Fibroblast of skin of back (primary cell): ENCODE data around the gene NSFL1C.
A peak's percentile ranks its signal among the peaks of the same experiment; 100 is the strongest.

Experiments
- DNase-seq: peaks from one replicate; pipeline ENCODE4 v3.0.0-alpha.2; 2013

Gene NSFL1C

DNA sequence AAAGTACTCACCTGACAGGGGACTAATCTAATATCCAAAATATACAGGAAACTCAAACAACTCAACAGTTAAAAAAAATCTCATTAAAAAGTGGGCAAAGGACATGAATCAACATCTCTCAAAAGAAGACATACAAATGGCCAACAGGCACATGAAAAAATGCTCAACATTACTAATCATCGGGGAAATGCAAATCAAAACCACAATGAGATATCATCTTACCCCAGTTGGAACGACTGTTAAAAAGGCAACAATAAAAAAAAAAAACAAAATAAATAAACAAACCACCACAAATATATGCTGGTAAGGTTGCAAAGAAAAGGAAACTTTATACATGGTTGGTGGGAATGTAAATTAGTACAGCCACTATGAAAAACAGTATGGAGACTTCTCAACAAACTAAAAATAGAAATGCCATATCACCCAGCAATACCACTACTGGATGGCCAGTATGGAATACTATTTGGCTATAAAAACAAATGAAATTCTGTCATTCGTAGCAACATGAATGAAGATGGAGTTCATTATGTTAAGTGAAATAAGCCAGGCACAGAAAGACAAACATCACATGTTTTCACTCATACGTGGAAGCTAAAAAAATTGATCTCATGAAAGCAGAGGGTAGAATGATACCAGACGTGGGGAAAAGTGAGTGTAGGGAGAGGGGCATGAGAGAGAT is 17.9 kb upstream of the NSFL1C start:
- peak; percentile 23 for DNase-seq

DNA sequence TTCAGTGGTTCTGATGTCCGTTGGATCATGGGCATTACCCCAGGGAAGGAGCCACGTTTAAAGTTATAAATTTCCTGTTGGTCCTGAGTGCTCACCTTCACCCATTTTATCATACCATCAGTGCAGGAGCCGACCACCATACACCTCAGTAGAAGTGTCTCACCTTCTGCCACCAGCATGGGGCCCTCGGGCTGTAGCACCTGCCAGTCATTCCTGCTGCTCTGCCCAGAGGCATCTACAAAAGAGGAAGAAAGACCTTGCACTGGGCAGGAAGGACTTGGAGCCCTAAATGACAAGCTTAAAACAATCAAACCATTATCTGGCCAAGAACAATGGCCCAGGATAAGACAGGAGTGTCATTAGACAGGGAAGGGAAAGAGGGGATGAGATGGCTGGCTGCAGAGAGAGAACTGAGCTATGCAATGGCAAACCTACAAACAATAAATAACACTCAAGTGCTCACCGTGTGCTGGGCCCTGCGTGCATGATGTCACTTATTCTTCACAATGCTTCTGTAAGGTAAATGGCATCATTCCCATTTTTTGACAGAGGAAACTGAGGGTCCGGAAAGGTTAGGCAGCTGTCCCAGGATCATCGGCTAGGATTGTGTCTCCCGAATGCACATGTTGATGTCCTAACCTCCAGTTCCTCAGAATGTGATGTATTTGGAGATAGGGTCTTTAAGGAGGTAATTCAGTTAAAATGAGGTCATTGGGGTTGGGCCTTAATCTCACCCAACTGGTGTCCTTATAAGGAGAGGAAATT is 13.4 kb upstream of the NSFL1C start:
- no peak for DNase-seq

DNA sequence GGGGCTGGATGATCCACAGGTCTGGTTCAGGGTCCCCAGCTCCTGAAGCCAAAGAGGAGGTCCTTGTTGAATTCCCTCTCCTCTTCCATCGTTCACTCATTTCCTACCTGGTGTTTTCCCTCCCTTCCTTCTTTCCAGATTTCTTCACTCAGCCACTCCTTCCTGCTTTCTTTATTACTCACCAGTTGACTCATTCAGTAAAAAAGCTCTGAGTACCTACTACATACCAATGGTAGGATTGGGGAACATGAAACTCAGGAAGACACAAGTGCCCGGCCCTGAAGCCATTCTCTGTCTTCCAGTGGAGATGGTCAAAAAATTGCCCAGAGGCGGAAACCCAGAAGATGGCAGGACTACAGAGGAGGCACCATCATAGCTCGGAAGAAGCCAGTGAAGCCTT is 11.9 kb upstream of the NSFL1C start:
- DNase-seq: peak; percentile 65

DNA sequence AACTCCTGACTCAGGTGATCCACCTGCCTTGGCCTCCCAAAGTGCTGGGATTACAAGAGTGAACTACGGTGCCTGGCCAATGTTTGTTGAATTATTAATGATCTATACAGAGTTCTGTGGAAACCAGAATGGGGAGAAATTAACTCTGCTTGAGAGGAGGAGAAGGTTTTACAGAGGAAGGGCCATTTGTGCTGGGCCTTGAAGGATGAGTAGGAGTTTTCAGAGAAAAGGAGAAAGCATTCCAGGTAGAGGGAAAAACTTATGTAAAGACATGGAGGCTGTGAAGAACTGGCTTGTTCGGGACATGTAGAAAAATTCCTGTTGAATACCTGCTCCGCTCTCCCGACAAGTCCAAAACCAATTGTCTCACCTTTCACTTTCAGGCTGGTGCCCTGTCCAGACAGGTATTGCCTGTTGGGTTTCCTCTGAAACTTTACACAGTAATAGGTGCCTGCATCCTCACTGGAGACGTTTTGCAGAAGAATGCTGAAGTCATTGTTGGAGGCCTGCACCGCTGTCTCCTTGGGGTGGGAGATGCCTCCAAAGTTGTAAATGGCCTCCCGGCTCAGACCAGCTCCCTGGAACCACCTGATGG is 11.3 kb upstream of the NSFL1C start:
- no peak for DNase-seq

DNA sequence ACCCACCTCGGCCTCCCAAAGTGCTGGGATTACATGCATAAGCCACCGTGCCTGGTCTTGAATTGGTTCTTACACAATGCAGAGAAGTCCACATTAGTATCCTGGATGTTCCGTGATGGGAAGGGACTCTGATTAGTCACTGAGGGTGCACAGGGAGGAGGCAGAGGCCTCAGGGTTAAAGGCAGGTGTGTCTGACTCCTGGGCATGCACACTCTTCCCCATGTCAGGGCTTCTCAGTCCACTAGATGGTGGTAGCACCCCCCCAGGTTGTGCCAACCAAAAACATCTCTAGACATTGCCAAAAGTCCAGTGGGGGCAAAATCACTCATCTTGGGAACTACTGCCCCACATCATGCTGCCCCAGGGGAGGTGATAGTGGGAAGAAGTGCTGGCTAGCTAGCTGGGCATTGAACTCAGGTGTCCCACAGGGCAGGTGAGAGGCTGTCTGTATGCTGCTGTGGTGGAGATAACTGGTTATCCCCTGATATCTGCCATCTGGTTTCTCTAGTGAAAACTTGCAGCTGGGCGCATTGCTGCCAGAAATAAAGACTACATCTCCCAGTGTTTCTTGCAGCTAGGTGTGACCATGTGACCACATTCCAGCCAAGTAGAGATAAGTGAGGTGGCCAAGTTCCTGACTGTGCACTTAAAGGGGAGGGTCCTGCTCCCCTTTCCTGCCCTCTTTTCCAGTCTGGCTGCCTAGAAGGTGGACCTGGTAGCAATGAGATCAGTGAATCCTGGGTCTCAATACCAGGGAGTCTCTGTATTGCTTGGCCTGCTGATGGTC is 8.4 kb upstream of the NSFL1C start:
- no peak for DNase-seq

DNA sequence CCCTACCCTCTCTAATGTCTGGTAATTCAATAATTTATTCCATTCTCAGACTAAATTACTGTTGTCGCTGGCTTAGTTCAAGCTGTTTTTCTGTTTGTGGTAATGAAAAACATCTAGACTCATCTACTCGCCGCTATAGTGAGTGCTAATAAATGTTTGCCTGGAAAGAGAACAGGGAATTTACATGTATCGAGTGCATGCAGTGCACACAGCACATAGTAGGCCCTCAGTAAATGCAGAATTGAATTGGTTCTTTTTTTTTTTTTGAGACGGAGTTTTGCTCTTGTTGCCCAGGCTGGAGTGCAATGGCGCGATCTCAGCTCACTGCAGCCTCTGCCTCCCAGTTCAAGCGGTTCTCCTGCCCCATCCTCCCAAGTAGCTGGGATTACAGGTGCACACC is 7.7 kb upstream of the NSFL1C start:
- DNase-seq: no peak

DNA sequence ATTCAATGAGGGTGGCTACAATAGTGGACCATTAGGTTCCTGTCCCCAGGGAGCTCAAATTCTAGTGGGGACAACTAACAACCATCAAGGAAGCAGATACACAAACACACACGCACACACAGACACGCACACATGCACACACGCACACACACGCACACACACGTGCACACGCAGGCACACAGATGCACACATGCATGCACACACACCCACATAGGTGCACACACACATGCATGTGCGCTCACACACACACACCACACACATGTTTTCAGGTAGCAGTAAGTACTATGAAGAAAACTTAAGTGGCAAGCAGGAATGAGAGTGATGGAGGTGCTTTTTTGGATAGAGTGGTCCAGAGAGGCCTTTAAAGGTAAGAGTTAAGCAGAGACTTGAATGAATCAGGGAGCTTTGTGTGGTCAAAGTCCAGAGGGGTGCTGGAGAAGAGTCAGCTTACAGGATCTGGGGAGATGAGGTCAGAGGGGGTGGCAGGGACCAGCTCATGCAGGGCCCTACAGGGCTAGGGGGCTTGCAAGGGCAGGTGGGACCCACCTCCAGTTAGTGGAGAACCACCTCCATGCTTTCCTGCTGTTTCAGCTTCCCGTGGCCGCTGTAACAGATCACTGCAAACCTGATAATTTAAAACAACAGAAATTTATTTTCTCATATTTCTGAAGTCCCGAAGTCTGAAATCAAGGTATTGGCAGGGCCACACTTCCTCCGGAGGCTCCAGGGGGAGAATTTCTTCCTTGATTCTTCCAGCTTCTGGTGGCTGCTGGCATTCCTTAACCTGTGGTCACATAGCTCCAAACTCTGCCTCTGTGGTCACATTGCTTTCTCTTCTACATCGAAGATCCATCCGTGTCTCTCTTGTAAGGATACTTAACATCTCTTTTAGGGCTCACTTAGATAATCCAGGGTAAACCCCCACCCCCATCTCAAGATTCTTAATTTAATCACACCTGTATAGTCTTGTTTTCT is 6.9 kb upstream of the NSFL1C start:
- no peak for DNase-seq

DNA sequence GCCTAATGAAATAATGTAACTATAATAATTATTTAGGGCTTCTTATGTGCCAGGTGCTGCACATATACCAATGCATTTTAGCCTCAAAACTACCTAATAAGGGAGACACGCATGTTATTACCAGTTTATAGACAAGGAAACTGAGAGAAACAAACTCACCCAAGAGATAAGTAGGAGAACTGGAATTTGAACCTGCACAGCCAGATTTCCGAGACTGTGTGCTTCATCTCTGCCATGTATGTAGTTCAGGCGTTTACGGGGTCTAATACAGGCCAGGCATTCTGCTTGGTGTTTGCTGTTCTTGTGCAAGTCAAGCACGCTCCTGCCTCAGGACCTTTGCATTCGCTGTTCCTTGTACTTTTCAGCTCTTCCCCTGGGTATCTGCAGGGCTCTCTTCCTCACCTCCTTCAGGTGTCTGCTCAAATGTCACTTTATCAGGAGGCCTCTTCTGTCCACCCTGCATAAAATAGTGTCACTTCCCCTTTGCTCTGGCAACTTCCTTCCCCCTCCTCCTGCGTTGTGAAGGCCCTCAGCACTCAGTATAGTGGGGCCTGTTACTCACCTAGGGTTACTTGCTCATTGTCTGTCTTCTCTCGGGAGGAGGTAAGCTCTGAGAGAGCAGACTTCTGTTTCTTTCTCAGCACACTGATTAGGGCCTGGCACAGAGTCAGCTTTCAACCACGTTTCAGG is 6.1 kb upstream of the NSFL1C start:
- no peak for DNase-seq

DNA sequence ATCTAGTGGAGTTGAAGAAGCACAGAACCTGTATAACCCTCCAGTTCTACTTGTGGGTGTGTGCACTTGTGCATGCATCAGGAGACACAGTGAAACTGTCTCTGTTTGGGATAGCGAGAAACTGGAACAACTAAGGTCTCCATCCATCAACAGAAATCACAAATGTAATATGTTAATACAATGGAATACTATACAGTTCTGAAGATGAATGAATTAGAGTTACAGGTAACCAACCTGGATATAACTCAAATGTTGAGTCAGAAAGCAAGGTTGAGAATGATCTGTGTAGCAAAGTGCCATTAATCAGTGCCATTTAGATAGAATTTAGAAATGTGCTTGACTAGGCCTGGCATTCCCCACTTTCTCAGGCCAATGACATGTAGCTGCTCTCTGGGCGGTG is 4.6 kb upstream of the NSFL1C start:
- DNase-seq: no peak

DNA sequence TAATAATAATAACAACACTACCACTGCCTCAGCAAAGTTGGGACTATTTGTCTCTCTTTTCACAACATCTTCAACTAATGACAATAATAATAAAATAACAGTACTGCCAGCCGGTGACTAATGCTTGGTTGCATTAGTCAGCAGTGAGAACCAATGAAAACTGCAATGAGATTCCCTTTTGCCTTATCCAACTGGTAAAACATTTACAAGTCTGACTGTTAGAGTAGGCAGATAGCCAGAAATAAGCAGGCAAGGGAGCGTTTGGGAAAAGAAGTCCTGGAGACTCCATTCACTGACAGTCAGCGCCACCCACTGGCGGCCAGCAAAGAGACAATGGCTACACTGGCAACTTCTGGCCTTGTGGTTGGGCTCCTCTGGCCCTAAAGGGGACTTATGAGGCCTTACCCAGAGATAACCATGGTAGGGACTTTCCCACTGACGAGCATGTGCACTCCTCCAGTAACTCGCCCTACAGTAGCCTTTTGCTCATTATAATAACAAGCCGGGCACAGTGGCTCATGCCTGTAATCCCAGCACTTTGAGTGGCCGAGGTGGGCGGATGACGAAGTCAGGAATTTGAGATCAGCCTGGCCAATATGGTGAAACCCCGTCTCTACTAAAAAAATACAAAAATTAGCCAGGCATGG is 3.4 kb upstream of the NSFL1C start:
- peak; percentile 99 for DNase-seq

DNA sequence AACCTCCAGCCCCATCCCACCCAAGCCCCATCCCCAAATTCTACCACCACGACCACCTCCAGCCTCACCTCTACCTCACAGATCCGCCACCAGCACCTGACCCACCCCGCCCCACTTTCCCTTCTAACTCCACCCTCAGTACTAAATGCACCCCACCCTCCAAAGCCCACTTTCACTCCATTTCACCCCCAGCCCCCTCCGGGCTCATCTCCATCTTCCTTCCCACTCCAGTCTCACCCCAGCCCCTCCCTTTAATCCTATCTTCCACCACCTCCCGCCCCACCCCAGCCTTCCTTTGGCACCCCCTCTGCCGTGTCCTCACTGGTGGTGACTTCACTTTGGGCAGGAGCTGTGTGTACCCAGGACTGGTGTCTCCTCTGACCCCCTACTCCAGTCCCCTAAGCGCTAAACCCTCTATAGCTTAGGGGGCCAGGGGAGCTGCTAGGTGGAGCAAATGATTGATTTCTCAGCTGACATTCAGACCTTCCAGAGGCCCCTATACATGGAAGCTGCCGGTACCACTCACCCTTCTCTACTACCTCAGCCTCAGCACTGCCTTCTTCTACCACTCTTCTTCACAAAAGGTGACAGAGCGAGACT is 2.8 kb upstream of the NSFL1C start:
- DNase-seq: no peak

DNA sequence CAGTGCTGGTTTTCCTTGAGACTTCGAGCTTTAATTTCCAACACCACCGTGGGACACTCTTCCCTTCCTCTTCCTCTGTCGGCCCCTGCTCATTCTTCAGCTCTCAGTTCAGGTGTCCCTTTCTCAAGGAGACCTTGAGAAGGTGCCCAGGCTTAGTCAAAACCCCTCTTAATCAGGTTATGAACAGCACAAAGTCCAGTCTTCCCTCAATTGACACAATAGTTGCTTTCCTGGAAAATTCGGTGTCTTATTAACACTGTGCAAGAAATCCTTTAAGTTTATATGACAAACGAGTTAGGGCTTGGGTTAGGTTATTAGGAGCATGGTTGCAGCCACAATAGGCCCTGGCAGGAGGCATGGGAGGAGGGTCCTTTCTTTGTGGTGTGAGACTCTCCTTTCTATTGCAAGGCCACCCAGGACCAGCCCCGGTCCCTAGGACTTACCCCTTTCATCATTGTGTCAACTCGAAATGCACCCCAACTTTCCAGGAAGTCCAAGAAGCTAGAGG is 1.5 kb upstream of the NSFL1C start:
- no peak for DNase-seq

DNA sequence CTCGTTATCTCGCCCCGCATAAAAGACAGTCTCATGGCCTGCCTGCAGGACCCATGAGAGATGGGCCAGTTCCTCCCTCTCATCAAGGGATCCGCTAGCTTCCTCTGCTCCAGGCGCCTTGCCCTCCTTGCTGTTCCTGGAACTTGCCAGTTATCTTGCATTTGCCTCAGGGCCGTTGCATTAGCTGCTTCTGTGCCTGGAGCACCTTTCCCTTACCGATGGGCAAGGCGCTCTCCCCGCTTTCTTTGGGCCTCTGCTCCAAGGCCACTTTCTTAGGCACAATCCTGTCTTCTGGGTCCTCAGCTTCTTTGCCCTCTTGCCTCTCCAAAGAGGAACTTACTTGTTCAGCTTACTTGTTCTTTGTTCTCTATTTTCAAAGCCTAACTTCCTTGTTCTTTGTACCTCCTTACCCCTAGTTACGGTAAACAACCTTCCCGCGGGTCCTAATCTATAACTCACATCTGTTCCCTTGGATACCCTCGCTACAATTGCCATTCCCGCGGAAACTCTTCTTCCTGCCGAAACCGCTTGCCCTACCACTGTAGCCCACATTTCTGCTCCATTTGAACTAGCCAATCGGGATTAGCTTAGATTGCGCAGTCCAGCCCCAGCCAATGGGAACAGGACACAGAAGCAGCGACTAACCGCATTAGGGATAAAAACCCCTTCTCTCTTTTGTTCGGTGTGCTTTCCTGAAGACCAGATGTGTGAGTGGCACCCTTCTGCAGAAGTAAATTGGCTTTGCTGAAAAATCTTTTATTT is 887 bp upstream of the NSFL1C start:
- DNase-seq: no peak

DNA sequence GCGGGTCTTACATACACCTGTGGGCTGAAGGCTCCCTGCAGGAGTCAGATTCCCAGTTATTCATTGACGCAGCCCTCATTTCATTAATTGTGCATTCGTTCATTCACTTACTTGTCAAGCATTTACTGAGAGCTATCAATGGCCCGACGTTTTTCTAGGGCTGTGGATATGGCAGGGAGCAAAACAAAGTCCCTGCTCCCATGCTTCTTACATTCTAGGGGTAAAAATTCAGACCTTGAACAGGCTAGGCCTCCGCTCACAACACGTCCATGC is 369 bp upstream of the NSFL1C start:
- DNase-seq: no peak

DNA sequence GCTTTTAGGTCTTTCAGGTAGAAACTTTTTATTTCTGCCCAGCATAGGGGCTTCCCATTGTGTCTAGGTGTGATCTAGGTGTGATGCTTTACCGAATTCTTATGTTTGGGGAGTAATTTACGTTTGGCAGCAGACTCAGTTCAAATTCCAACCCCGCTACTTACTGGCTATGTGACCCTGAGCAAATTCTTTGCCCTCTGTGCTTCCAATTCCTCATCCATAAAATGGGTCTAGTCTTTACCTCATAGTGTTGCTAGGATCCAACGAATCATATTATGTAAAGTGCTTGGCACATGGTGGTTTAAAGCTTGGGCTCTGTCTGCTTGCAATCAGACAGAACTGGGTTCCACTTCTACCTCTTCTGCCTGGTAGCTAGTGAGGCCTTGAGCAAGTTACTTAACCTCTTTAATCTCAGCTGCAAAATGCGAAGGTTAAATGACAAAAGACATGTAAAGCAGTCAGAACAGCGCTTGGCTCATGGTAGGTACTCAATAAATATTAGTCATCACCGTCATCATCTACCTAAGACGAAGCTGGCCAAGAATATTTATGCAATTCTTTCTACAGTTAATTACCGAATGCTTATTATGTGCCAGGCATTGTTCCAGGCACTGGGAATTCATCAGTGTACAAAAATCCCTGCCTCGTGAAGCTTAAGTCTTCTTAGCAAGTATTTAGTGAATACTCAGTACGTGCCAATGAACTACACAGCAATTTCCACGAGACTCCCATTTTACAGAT is 1.0 kb downstream of the NSFL1C start:
- no peak for DNase-seq

DNA sequence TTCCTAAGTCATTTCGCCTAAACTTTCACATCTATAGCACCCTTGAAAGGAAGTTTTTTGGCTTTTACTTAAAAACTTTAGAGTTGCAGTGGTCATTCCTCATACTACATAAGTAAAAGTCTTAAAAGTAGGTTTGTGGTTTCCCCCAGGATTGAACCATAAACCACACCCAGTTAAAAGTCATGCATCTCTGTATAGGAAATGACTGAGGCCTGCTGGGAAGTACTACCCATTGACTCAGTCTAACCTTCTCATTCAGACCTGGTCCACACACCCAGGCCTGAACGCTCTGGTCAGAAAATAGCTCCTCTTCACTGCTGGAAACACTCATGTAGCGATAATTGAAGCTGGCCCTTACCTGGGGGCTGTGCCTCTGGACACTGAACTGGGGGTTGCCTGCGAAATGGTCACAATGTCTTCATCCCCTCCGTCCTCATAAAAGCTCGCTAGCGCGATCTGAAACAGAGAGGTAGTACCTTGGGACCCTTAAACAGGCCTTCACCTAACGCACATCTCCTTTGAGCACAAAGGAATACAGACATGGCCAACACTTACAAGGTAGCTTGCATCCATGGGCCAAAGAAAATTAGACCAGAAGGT is 2.6 kb downstream of the NSFL1C start:
- no peak for DNase-seq

DNA sequence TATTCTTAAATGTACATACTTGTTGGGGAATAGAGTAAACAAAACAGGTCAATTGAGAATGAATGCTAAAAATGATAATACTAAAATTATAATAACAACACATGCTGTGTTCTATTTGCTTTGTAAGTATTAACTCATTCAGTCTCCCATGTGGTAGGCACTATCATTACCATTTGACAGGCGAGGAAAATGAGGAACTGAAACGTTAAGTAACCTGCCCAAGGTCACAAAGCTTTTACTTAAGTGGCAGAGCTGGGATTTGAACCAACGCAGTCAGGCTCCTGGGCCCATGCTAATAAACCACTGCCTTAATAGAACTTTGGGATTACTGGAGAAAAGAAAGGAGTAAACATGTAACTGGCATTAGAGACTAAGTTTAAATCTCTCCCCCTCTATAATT is 3.8 kb downstream of the NSFL1C start:
- DNase-seq: no peak

DNA sequence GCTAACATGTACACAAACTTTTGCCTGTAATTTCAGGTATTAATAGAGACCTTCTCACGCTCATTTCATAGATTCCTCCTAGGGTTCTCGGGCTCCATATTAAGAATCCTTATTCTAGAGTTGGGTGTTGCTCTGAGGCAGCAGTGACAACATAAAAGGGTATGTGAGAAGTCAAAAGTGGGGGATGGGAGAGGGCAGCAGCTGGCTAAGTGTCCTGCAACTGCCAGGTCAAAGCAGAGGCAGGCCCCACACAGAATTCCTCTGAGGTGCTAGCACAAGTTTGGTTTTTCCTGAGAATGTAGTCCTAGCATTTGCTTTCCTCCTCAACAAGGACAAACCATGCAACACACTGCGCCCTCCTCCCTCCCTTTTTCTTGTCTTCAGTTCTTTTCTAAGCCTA is 4.6 kb downstream of the NSFL1C start:
- DNase-seq: no peak

DNA sequence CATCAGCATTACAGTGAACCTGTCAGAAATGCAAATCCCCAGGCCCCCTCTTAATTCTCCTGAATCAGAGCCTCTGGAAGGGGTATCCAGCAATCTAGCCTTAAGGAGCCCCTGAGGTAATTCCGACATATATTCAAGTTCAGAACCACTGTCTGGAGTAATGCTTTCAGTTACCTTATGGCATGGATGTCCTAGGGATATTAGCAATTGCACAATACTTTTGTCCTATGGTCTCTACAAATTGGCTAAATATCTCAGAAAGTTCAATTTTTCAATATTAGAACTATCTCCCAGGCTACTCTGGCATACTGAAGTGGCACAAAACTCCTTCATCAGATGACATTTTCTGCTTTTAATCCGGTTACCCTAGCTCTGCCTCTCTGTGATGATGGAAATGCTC is 6.4 kb downstream of the NSFL1C start:
- no peak for DNase-seq
